ENCODE data around the gene A2M.

DNA sequence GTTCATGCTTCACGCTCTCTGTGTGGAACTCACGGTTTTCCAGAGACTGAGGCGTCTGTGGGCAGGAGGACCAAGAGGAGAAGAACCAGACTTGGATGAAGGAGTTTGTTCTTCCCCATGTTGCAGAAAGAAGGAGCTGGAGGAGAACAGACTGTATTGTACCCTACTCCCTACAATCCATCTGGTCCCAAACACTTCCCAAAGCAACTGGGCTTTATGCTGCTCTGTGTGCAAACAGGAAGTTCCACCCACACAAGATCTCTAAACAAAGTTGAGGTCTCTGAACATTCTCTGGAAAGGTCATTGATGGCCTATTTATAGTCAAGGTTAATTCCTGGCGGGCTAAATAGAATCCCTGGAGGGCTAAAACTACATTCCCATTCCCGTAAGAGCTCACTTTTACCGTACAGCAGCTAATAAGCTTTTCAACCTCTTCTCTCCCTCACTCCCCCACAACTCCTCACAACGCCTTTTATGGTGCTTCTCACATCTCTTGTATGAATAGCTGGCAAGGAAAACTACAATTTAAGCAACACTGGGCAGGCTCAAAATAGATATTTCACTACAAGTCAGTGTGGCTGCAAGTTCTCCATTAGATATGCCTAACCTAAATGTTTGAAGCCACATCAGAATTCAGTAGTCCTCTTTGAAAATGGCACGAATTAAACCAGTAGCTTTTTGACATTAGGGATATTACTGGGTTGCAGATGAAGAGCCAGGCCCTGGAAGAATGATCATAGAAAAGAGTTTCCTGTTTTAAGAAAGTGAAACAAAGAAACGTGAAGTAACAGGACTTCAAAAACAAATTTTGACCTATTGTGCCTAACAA is at the start of gene A2M:
- TF ChIP-seq, protein P1, sequence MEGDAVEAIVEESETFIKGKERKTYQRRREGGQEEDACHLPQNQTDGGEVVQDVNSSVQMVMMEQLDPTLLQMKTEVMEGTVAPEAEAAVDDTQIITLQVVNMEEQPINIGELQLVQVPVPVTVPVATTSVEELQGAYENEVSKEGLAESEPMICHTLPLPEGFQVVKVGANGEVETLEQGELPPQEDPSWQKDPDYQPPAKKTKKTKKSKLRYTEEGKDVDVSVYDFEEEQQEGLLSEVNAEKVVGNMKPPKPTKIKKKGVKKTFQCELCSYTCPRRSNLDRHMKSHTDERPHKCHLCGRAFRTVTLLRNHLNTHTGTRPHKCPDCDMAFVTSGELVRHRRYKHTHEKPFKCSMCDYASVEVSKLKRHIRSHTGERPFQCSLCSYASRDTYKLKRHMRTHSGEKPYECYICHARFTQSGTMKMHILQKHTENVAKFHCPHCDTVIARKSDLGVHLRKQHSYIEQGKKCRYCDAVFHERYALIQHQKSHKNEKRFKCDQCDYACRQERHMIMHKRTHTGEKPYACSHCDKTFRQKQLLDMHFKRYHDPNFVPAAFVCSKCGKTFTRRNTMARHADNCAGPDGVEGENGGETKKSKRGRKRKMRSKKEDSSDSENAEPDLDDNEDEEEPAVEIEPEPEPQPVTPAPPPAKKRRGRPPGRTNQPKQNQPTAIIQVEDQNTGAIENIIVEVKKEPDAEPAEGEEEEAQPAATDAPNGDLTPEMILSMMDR (conservative IDR thresholded peaks at IDR 0.05; ENCODE audit: low read depth, low read length): no peak
- TF ChIP-seq RAD21 (IDR thresholded peaks at IDR 0.05; ENCODE audit: low read length) (no peak), POLR2A (IDR thresholded peaks at IDR 0.05; ENCODE audit: low read depth, low read length) (no peak), RFX5 (IDR thresholded peaks at IDR 0.05; ENCODE audit: low read depth, low read length) (no peak), FOS (IDR thresholded peaks at IDR 0.05; ENCODE audit: low read depth, low read length) (no peak), MXI1 (IDR thresholded peaks at IDR 0.05; ENCODE audit: borderline replicate concordance, low read depth, low read length) (no peak), MAFK (IDR thresholded peaks at IDR 0.05; ENCODE audit: low read depth, low read length) (no peak)
